Measurements from ENCODE around the gene C10orf143.
"Not testable (repeated sequence)": the region's sequence is repeated elsewhere in the genome, so short reads cannot be mapped to it uniquely, and the experiment has no call there.

The C10orf143 gene

DNA sequence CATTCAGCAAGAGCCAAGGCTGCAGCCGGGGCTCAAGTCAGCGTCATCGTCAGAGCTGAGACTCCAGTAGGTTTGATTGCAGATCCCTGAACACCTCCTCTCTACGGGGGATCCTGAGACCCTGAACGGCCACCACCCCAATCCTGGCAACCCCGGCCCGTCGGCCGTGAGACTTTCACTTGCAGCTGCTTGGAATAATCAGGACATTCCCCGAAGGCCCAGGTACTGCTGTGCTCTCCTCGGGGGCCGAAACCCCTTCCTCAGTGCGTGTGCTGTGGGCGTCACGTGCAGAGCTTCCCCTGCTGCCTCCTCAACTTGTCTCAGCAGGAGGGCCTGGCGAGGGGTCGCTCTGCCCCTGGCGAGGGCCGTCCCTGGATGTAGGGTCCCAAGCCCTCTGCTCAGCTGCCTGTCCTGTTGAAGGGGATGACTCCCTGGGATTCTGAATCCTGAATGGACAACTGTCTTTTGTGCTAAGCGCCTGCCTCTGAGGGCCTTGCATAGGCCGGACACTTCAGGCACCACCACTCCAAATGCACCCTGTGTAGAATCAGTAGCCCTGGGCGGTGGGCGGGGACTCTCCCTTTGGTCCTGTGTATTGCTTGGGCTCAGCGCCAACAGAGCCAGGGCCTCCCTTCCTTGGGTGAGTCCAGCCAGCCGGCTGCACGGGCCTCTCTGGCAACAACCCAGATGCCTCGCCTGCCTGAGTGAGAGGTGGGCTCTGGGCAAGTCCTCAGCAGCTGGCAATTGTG is 82.7 kb downstream of the C10orf143 start:
- DNase-seq = no peak

- no peak for DNase-seq
These were observed 83.8 kb downstream of the C10orf143 start for GRCh38 chr10:130026670-130027456.

DNA sequence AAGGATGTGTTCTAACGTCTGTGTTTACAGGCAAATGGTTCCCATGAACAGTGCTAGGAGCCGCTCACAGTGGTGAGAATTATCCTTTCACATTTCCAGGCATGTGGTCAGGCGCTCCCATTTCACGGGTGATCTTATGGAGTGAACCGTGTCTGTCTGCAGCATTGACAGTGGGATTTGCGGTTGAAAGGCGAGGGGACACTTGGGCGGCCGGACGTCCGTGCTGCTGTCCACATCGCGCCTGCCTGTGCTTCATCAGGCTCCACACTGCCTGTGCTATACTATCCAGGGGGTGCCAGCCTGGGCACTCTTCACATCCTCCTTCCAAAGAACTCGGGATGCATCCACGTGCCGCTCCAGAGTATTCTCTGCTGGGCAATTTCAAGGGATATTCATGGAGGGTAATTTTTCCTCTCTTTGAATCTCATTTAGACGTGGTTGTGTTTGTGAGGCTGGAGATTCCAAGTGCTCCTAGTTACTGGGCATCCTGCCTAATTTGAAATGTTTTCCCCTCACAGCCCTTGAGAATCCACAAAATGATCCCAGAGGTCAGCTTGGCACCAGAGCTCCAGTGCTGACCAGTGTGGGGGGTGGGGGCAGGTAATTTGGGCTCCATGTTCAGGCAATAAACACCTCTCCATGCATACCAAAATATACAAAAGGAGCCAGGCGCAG is 84.7 kb downstream of the C10orf143 start:
- no peak for DNase-seq

GRCh38 chr10:130025326-130025725 is 85.3 kb downstream of the C10orf143 start:
- no peak for DNase-seq

DNA sequence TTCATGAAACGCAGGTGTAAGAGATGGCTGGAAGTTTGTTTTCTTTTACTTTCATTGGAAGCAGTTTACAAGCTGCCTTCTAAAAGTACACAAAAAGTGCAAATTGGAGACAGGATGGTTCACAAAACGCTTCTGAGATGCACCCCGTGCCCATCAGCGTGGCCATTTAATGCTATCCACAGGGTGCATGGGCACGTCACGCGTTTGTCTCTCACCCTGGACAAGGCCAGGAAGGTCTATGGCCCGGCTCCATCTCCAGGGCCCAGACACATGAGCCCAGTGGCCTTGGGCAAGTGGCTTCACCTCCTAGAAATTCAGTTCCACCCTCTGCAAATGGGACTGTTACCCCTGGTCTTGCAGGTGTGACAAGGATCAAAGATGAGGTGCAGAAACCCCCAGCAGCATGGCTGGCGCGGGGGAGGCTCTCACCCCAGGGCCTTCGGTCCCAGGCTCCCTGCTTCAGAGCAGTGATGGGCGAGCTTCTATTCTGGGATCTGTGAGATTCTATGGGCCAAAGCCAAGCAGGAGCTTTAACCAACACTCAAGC is 85.8 kb downstream of the C10orf143 start:
- DNase-seq = no peak

- DNase-seq = not testable (repeated sequence)
These were observed 86.3 kb downstream of the C10orf143 start for GRCh38 chr10:130024326-130024725.

GRCh38 chr10:130023454-130024230 is 87.0 kb downstream of the C10orf143 start:
- DNase-seq = no peak

- no peak for DNase-seq
These were observed 87.9 kb downstream of the C10orf143 start for GRCh38 chr10:130022511-130023299.

GRCh38 chr10:130022086-130022485 is 88.5 kb downstream of the C10orf143 start:
- DNase-seq = no peak

- DNase-seq = peak; percentile 41
These were observed 89.2 kb downstream of the C10orf143 start for GRCh38 chr10:130021383-130021950.

DNA sequence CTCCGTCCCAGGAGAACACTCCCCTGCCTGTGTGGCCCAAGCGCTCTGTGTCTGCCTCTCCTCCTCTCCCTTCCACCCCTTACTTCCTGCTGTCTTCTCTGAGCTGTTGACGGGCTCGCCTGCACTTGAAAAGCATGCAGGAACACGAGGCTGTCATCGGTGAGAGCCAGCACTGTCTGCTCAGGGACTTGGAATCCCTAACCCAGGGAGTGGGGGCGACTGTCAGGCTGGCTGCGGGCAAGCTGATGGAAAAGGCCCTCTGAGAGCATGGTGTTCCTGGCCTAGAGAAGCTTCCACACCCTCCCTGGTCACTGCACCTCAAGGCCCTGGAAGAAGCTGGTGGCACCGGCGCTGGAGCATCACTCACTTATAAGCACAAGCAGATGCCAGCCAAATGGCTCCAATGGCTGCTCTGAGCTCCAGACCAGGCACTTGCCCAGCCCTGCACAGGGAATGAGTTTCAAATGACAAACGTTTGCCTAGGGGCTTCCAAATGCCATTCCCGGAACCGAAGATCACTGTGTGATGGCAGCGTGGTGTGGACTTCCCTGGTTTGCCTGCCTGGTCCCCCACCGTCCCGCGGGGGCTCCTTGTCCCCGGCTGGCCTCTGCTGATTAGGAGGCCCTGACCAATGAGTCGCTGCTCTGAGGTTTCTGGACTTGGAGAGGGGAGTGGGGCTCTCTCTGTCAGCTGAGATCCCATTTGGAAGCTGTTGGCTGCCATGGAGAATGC is 89.8 kb downstream of the C10orf143 start:
- no peak for DNase-seq

GRCh38 chr10:130018730-130019185 is 91.9 kb downstream of the C10orf143 start:
- DNase-seq = no peak

- peak; percentile 44 for DNase-seq
These were observed 92.4 kb downstream of the C10orf143 start for GRCh38 chr10:130018265-130018664.

DNA sequence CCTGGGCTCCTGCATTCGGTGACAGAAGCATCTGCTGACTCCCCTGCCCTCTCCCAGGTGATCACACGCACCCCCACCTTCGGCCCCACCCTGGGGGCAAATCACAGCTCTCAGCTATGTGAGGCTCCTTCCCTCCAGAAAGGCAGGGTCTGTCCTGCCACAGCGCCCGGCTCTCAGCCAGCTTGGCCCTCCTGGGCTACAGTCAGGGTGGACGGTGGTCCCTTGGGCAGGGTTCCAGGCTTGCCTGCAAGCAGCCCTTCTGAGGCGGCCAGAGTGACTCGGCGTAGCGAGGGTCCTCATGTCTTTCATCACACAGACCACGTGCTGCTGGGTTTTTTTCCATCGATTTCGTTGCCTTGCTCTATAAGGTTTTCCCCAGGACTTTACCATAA is 93.0 kb downstream of the C10orf143 start:
- no peak for DNase-seq

GRCh38 chr10:130016993-130017630 is 93.5 kb downstream of the C10orf143 start:
- no peak for DNase-seq

GRCh38 chr10:130016095-130016494 is 94.5 kb downstream of the C10orf143 start:
- no peak for DNase-seq

- no peak for DNase-seq
These were observed 95.4 kb downstream of the C10orf143 start for GRCh38 chr10:130015075-130015695.

- no peak for DNase-seq
These were observed 96.2 kb downstream of the C10orf143 start for GRCh38 chr10:130014263-130015074.
